Measurements from ENCODE around the gene CIZ1. TPM values are rescaled to one million over a fixed set of nuclear protein-coding genes. Genes with fewer than 3 reads are reported as not detected.

Gene CIZ1
- total RNA-seq, 1 experiment from 2014 or later = 133 TPM

DNA sequence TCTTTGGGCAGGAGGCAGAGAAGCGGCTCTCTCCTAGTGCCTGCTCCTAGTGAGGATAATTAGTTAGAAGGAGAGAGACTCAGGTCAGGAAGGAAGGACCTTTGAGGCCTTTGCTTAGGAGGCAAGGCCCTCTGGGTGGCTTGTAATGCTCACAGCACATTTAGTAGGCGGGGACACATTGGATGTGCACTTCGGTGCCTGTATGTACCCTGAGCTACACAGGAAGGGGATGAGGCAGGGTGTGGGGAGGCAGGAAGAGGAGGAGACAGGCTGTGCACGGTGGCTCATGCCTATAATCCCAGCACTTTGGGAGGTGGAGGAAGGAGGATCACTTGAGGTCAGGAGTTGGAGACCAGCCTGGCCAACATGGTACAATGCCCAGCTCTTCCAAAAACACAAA lies 49.3 kb downstream of the CIZ1 start:
- BruUV-seq (replicated peaks) = no TSS peak
- CTCF ChIA-PET = interaction anchor here (1.7 kb wide), 1 partner anchor 24 kb away, joined by 9 read pairs; no protein-coding TSS in a partner anchor
- Mint-ChIP-seq H3K4me1 (ENCODE audit: insufficient read depth, unreplicated experiment) (peaks cover 26% of the 10 kb centered on the region), H3K27me3 (ENCODE audit: insufficient read depth, unreplicated experiment) (no peaks in the 10 kb centered on the region), H3K9me3 (ENCODE audit: unreplicated experiment) (no peaks in the 10 kb centered on the region), H3K27ac (ENCODE audit: low read depth, unreplicated experiment) (peak overlapping the region; percentile 32), H3K4me3 (ENCODE audit: unreplicated experiment) (no peak overlapping the region), H3K36me3 (ENCODE audit: insufficient read depth, unreplicated experiment) (no peaks in the 10 kb centered on the region)
- intact Hi-C loops (cut with micrococcal nuclease) = no loop called here
- TF ChIP-seq, protein P1, sequence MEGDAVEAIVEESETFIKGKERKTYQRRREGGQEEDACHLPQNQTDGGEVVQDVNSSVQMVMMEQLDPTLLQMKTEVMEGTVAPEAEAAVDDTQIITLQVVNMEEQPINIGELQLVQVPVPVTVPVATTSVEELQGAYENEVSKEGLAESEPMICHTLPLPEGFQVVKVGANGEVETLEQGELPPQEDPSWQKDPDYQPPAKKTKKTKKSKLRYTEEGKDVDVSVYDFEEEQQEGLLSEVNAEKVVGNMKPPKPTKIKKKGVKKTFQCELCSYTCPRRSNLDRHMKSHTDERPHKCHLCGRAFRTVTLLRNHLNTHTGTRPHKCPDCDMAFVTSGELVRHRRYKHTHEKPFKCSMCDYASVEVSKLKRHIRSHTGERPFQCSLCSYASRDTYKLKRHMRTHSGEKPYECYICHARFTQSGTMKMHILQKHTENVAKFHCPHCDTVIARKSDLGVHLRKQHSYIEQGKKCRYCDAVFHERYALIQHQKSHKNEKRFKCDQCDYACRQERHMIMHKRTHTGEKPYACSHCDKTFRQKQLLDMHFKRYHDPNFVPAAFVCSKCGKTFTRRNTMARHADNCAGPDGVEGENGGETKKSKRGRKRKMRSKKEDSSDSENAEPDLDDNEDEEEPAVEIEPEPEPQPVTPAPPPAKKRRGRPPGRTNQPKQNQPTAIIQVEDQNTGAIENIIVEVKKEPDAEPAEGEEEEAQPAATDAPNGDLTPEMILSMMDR (IDR thresholded peaks at IDR 0.05; ENCODE audit: unreplicated experiment) = no peak
- POLR2A ChIA-PET = interaction anchor here (0.8 to 1.8 kb wide), 2 partner anchors 14 to 205 kb away, joined by 3 to 5 read pairs; no protein-coding TSS in a partner anchor
- no peak for DNase-seq (ENCODE audit: unreplicated experiment)

GRCh38 chr9:128141604-128142003 lies 49.8 kb downstream of the CIZ1 start:
- CTCF ChIA-PET = no interaction called here
- Mint-ChIP-seq H3K4me3 (ENCODE audit: unreplicated experiment) (no peak overlapping the region), H3K36me3 (ENCODE audit: insufficient read depth, unreplicated experiment) (no peaks in the 10 kb centered on the region), H3K4me1 (ENCODE audit: insufficient read depth, unreplicated experiment) (peaks cover 30% of the 10 kb centered on the region), H3K9me3 (ENCODE audit: unreplicated experiment) (no peaks in the 10 kb centered on the region), H3K27ac (ENCODE audit: low read depth, unreplicated experiment) (peak overlapping the region; percentile 32), H3K27me3 (ENCODE audit: insufficient read depth, unreplicated experiment) (no peaks in the 10 kb centered on the region)
- no peak for DNase-seq (ENCODE audit: unreplicated experiment)
- no TSS peak for BruUV-seq (replicated peaks)
- TF ChIP-seq, protein P1 (IDR thresholded peaks at IDR 0.05; ENCODE audit: unreplicated experiment) = no peak
- intact Hi-C loops (cut with micrococcal nuclease) = no loop called here
- POLR2A ChIA-PET = interaction anchor here (0.6 to 0.8 kb wide), 2 partner anchors 15 to 204 kb away, joined by 3 read pairs; no protein-coding TSS in a partner anchor

DNA sequence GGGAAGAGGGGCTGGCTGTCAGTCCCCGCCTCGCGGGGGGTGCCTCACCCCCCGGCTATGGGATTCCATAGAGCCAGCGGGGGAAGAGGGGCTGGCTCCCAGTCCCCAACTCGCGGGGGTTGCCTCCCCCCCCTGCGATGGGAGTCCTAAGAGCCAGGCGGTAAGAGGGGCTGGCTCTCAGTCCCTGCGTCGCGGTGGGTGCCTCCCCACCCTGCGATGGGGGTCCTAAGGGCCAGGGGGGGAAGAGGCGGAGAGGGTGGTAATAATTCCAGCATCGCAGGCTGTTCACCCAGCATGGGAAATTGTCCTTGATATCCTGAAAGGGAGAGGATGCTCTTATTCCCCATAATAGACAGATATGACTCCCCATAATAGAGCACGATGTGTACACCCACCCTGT lies 51.8 kb downstream of the CIZ1 start:
- BruUV-seq (replicated peaks) = no TSS peak
- TF ChIP-seq, protein P1 (IDR thresholded peaks at IDR 0.05; ENCODE audit: unreplicated experiment) = no peak
- intact Hi-C loops (cut with micrococcal nuclease) = no loop called here

DNA sequence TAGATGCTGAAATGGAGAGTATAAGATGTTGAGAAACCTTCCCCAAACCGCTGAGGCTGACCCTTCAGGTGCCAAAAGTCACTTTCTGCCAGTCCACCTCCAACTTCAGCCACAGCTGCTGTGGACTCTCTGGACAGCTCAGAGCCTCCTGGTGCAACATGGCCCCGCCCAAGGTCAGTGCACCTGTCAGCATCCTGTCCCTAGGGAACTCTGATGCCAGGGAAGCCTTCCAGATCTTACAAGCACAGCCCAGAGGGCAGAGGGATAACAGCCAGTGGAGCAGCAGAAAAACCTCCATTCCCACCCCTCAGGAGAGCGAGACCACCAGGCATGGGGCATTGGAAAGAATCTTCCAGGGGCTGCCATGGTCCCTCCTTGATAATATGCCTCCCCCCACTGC lies 53.4 kb downstream of the CIZ1 start:
- Mint-ChIP-seq H3K4me3 (ENCODE audit: unreplicated experiment) (no peak overlapping the region), H3K4me1 (ENCODE audit: insufficient read depth, unreplicated experiment) (peaks cover 25% of the 10 kb centered on the region), H3K27ac (ENCODE audit: low read depth, unreplicated experiment) (no peak overlapping the region), H3K9me3 (ENCODE audit: unreplicated experiment) (peaks cover 7% of the 10 kb centered on the region), H3K27me3 (ENCODE audit: insufficient read depth, unreplicated experiment) (peaks cover 29% of the 10 kb centered on the region), H3K36me3 (ENCODE audit: insufficient read depth, unreplicated experiment) (no peaks in the 10 kb centered on the region)
- TF ChIP-seq, protein P1 (IDR thresholded peaks at IDR 0.05; ENCODE audit: unreplicated experiment) = no peak
- BruUV-seq (replicated peaks) = no TSS peak
- CTCF ChIA-PET = no interaction called here
- intact Hi-C loops (cut with micrococcal nuclease) = no loop called here
- no peak for DNase-seq (ENCODE audit: unreplicated experiment)
- POLR2A ChIA-PET = no interaction called here

More for the DNA sequence above, 51.8 kb downstream of the CIZ1 start:
- Mint-ChIP-seq H3K27ac (ENCODE audit: low read depth, unreplicated experiment) (no peak overlapping the region), H3K4me3 (ENCODE audit: unreplicated experiment) (no peak overlapping the region), H3K4me1 (ENCODE audit: insufficient read depth, unreplicated experiment) (peaks cover 33% of the 10 kb centered on the region), H3K27me3 (ENCODE audit: insufficient read depth, unreplicated experiment) (peaks cover 13% of the 10 kb centered on the region), H3K9me3 (ENCODE audit: unreplicated experiment) (no peaks in the 10 kb centered on the region), H3K36me3 (ENCODE audit: insufficient read depth, unreplicated experiment) (no peaks in the 10 kb centered on the region)
- no peak for DNase-seq (ENCODE audit: unreplicated experiment)
- POLR2A ChIA-PET = no interaction called here
- CTCF ChIA-PET = no interaction called here
